H1 (cell line): ENCODE measurements around the gene ARHGEF28.

Experiments used
- CTCF ChIP-seq, 3 experiments: IDR thresholded peaks; 1 replicate in 2 of 3; 2 replicates in 1 of 3; pipeline versions ENCODE4 v1.5.1 to v1.6.1; 2011; ENCODE audit warnings: low read length in 3 of 3, mild to moderate bottlenecking in 3 of 3, inconsistent platforms in 2 of 3, low read depth in 1 of 3, moderate library complexity in 1 of 3; ENCODE audit not compliant: insufficient read depth in 1 of 3; ENCODE audit errors: control extremely low read depth in 1 of 3
- EZH2 ChIP-seq: fragments of 200-600 bp; sonication (generic); IDR thresholded peaks from 2 replicates; pipeline ENCODE4 v1.7.1; 2012; ENCODE audit warnings: low read depth, mild to moderate bottlenecking, moderate library complexity, low read length, inconsistent platforms; ENCODE audit not compliant: severe bottlenecking
- HDAC2 ChIP-seq, 2 experiments: fragments of 300-600 bp in 1 of 2; sonication (generic) in 1 of 2; IDR thresholded peaks; 2 replicates each; pipeline ENCODE4 v1.6.1; 2011 to 2012; ENCODE audit warnings: low read depth in 2 of 2, low read length in 2 of 2, mild to moderate bottlenecking in 2 of 2, moderate library complexity in 2 of 2, borderline replicate concordance in 1 of 2, inconsistent platforms in 1 of 2
- POLR2A ChIP-seq, 2 experiments: IDR thresholded peaks; 1 replicate in 1 of 2; 2 replicates in 1 of 2; pipeline ENCODE4 v1.6.1; 2011; ENCODE audit warnings: low read depth in 2 of 2, low read length in 2 of 2, mild to moderate bottlenecking in 2 of 2; ENCODE audit errors: control extremely low read depth in 1 of 2
- RAD21 ChIP-seq, 2 experiments: IDR thresholded peaks in 1 of 2; conservative IDR thresholded peaks in 1 of 2; 2 replicates each; pipeline ENCODE4 v1.6.1; 2011; ENCODE audit warnings: low read depth in 2 of 2, low read length in 2 of 2, improper control_type of control experiment in 1 of 2, inconsistent platforms in 1 of 2, mild to moderate bottlenecking in 1 of 2, moderate library complexity in 1 of 2

- no peak for TF ChIP-seq CTCF (IDR thresholded peaks at IDR 0.05; ENCODE audit: control extremely low read depth in 1 of 3, insufficient read depth in 1 of 3, low read depth in 1 of 3, low read length in 3 of 3)
- TF ChIP-seq EZH2: no peak
- TF ChIP-seq HDAC2 (IDR thresholded peaks at IDR 0.05; ENCODE audit: borderline replicate concordance in 1 of 2, low read depth in 2 of 2, low read length in 2 of 2): no peak
- no peak for TF ChIP-seq RAD21 (IDR thresholded peaks at IDR 0.05 in 1 of 2, conservative IDR thresholded peaks at IDR 0.05 in 1 of 2; ENCODE audit: low read depth in 2 of 2, low read length in 2 of 2)
- no peak for TF ChIP-seq POLR2A (IDR thresholded peaks at IDR 0.05; ENCODE audit: control extremely low read depth in 1 of 2, low read depth in 2 of 2, low read length in 2 of 2)
These were observed 81.0 kb downstream of the ARHGEF28 start for GRCh38 chr5:73706963-73707362.
